DND-41 (cell line): Measurements from ENCODE around the gene RENBP.

Source experiments
- CTCF ChIP-seq: IDR thresholded peaks from 2 replicates; pipeline ENCODE4 v1.5.1; 2012; ENCODE audit warnings: borderline replicate concordance, low read length, moderate library complexity, mild to moderate bottlenecking; ENCODE audit not compliant: poor library complexity, severe bottlenecking; ENCODE audit errors: extremely low read depth
- EZH2 ChIP-seq: IDR thresholded peaks from 3 replicates; pipeline ENCODE4 v1.6.1; 2012; ENCODE audit warnings: borderline replicate concordance, low read depth, mild to moderate bottlenecking, moderate library complexity, low read length, inconsistent platforms; ENCODE audit not compliant: severe bottlenecking

- TF ChIP-seq CTCF (no peak), EZH2 (no peak)
Measured at GRCh38 chrX:153966283-153966688, 21.8 kb upstream of the RENBP start.
